GM19463 (cell line): ENCODE measurements around the gene SKP1.

ENCODE experiments used
- ATAC-seq: cut with Tn5 transposase; IDR thresholded peaks from one replicate; pipeline ENCODE4 v1.9.1; 2021; ENCODE audit warnings: mild to moderate bottlenecking, moderate library complexity; ENCODE audit not compliant: unreplicated experiment

SKP1 gene

GRCh38 chr5:134143944-134144941 is 32.5 kb downstream of the SKP1 start:
- no peak for ATAC-seq

DNA sequence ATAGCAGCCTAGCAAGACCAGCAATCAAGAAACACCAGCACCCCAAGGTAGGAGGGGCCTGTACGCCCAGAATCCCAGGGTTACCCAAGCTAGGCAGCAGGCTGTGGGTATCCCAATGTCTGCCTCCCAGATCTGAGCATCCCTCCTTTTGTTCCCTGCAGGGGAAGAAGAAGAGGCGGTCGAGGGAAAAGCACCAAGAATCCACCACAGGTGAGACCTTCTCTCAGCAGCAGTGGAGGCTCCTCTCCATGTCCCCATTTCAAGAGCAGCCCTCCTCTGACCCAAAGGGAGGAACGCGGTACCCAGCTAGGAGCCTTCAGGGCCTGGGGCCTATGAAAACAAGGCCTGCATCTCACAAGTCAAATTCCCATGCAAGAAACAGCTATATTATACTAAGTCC is 33.3 kb downstream of the SKP1 start:
- no peak for ATAC-seq

GRCh38 chr5:134142806-134143205 is 33.9 kb downstream of the SKP1 start:
- no peak for ATAC-seq

- no peak for ATAC-seq
Measured at GRCh38 chr5:134142052-134142451, 34.7 kb downstream of the SKP1 start.

DNA sequence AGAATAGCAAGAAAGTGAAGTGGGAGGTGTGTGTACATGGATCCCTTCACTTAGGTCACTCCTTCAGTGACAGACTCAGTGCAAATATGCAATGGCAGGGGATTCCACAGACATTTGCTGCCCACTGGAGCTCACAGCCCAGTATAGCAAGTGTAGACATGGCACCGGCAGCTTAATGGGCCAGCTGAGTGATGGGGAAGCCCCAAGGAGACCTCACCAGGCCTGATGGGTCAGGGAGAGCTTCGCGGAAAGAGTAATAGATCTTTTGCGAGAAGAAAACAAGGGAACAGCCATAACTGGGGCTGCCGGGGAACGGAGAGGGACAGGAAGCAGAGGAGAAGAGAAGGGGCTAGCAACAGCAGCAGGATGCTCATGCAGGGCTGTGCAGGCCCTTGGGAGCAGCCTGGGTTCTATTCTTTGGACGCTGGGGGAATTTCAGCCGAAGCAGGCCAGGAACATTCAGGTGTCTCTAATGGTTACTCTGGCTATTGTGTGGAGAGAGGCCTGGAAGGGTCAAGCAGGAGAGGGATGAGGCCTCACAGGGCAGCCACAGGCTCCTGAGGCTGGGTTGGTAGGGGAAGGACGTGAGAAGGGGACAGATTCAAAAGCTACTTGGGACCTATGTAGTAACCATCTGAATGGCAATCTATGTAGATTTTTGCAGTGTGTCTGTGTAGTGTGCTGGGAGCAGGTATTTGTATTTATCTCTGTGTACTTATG is 35.3 kb downstream of the SKP1 start:
- no peak for ATAC-seq

DNA sequence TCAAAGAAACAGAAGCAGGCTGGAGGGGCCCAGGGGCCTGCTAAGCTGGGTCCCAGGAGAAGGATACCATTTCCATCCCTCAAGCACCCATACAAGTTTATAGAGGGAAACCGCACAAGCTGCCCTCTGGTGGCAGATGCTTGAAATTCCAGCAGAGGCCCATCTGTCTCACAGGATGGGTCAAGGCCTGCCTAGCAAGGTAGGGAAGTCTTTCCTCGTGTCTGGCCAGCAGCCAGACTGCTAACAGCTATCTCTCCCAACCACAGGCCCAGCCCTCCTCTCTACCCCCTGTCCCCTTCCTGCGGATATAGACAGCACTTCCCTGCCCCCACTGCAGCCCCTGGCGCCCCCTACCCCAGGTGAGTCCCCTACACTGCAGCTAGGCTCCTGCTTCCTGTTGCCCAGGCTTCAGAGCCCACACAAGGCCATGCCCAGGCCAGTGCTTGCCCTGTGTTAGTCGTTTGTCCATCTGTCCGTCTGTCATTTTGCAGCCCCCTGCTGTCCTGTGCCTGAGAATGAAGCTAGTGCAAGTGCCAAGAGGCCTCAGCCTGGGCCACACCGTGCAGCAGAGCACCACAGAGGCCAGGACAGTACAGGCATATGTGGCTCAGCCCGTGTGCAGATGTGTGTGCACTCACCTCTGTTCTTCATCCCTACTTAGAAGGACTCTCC is 36.1 kb downstream of the SKP1 start:
- peak; percentile 35 for ATAC-seq

DNA sequence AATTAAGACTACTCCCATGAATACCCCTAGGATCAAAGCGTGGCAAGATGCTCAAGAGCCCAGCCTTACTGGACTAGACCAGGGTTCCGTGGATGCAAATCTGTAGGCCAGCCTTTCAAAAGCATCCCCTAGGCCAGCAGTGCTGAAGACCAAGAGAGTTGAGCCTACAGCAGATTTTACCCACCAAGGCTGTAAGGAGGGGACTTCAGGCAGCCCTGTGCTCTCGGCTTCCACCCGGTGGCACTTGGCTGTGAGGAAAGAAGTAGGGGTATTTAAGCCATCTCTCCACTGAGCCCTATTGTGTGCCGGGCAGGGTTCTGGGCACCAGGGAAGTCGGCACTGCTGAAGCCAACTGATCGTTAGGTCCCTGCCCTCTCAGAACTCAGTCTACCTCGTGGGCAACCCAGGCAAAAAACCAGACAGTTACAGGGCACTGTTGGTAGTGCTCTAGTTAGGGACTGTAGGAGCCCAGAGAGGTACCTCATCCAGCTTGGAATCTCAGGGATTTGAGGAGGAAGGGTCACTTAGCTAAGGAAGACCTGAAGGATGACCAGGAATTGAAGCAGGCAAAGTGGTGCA is 36.8 kb downstream of the SKP1 start:
- no peak for ATAC-seq

DNA sequence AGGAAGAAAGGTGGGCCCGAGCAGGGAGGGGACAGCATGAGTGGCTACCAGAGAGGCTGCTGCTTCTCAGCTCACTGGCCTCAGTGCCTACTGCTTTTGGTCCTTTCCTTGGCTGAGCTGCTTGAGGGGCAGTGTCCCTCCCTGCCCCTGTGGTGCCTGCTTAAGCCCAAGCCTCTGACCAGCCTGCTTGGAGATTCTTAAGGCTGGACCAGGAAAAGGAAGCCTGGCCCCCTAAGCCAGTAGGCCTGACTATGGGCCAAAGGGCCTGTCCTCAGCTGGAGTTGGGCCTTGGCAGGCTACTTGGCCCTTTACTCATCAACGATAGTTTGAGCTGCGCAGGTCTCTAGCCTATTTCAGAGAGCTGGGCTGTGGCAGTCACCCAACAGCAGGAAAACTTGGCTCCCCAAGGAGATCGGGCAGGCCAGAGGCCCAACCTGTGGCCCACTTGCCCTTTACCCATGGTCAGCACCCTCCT is 37.3 kb downstream of the SKP1 start:
- no peak for ATAC-seq

DNA sequence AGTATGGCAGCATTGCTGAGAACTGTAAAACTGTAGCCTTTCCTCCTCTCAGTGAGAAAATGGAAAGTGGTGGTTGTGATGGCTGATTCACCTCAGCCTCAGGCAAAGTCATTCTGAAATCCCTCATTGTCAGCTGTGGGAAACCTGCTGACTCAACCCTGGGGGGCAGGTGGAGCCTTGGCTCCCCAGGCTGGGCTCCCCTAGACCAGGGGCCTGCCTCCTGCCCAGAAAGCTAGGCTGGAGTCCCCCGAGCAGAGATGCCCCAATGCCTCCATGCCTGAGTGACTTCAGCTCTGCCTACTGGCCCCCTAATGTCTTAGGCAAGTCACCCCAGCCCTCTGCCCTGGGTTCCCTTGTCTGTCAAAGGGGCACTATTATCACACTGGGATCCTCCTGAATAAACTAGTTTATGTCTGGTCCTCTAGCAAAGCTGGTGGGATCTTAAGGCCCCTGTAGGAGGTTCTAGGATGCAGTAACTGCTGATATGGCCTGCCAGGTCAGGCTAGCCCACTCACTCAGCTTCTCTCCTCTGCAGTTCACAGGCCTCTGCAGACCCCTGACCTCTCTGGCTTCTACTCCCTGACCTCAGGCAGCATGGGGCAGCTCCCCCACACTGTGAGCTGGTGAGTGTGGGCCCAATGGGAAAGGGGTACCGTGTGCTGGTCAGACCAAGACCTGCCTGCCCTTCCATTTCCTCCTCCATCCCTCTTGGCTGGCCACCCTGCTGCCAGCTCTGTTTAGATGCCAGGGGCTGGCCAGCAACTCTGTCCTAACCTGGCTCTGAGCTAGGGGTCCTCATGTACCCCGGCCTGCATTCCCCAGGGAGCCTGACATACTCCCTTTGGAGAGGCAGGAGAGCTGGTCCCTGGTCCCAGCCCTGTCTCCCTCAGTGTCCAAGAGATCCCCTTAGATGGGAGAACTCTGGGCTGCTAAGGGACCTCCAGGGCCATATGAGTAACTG is 38.1 kb downstream of the SKP1 start:
- peak; percentile 87 for ATAC-seq

- no peak for ATAC-seq
Measured at GRCh38 chr5:134136771-134137170, 40.0 kb downstream of the SKP1 start.

- no peak for ATAC-seq
Measured at GRCh38 chr5:134136221-134136631, 40.5 kb downstream of the SKP1 start.

GRCh38 chr5:134135091-134135655 is 41.6 kb downstream of the SKP1 start:
- ATAC-seq = no peak

GRCh38 chr5:134133995-134134541 is 42.7 kb downstream of the SKP1 start:
- ATAC-seq = no peak

- ATAC-seq = no peak
Measured at GRCh38 chr5:134133188-134133994, 43.4 kb downstream of the SKP1 start.

GRCh38 chr5:134132372-134133187 is 44.2 kb downstream of the SKP1 start:
- ATAC-seq = peak; percentile 64

- no peak for ATAC-seq
Measured at GRCh38 chr5:134131578-134132350, 45.0 kb downstream of the SKP1 start.

- ATAC-seq = no peak
Measured at GRCh38 chr5:134131165-134131564, 45.6 kb downstream of the SKP1 start.
